SK-MEL-5 (cell line): ENCODE results near the gene INAFM2. TPM values are rescaled to one million over a fixed set of nuclear protein-coding genes. Genes with fewer than 3 reads are reported as not detected.

Source experiments
- DNase-seq: peaks from one replicate; pipeline ENCODE4 v3.0.0-alpha.2; 2016; ENCODE audit warnings: low read depth, low spot score
- in situ Hi-C: cut with HindIII; loops from 2 replicates; pipeline ENCODE4 v1.10.0; 2016; ENCODE audit warnings: low sequenced_read_pairs, high pct_unique_total_duplicates, low pct_unique_long_range_greater_than_20kb
- total RNA-seq: library from RNA; depleted of rRNA; stranded (reverse); fragments of >200 nt; shearing (Covaris generic); gene quantifications from 2 replicates; pipeline ENCODE4 v1.2.3, GENCODE V29; 2014

The INAFM2 gene
- total RNA-seq, 1 experiment from 2014 or later: 11.5 TPM

DNA sequence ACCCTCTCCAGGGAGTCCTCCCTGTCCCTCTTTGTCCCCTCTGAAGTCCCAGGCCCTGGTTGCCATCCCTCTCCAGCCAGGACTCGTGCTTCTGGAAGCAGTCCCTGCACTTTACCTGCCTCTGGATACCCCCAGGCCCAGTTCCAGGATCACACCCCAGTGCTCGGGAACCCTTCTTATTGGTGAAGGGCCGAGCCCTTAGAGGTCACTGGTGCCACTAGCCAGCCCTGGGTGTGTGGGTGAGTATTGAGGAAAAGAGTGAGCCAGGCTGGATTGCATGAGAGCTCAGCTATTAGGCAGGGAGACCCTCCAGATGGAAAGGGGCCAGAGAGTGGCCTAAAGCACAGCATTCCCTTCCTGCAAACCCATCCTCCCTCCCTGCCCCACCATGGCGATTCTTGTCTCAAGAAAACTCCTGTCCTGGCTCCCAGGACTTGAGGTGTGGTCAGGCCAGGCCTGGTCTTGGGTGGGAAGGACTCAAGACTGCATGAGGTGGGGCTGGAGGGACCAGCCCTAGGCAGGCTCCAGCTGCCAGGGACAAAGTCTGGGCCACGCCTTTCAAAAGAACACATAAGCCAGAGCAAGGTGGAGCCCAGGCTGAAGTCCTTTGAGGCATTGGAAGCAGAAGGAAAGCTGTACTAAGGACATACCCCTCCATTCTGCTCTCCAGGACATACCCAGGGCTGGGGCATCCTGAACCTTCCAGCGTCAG, 22.5 kb downstream of the INAFM2 start:
- DNase-seq: no peak
- in situ Hi-C loops: no loop called here

DNA sequence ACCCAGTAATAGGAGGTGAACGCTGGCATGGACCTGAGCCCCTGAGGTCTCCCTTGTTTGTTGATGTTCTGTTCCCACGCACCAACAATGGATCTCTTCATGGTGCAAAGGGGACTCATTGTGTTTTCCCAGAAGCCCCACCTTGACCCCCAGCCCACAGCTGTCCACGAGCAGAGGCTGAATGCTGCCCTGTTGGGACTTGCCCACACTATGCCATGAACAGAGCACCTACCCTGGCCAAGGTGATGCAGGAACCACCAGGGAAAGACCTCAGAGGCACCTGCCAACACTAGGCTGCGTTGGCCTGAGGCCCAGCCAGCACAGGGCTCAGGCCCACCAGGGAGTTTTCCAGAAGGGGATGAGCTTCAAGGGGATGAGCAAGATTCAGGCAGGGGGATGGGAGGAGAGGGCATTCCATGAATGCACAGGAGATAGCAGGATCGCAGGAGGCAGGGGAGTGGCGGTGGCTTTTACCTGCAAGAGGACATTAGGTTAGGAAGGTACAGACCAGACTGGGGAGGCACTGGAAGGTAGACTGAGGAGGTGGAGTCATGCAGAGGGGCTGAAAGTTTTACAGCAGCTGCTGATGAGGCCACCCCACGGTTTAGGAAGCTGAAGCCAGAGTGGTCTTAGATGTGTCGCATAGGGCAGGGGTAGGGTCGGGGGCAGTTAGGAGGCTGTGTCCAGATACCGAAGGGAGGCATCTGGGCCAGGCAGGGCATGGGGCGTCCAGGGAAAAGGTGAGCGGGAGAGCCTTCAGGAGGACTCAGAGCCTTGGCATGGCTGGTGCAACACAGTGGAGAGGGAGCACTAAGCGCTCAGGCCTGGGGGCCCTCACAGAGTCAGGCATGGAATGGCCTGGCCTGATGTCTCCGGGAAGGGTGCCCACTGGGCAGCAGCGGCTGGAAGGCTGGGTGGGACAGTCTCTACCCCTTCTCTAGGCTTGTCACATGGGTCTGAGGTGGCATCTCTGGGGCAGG, 23.4 kb downstream of the INAFM2 start:
- in situ Hi-C loops: no loop called here
- no peak for DNase-seq

DNA sequence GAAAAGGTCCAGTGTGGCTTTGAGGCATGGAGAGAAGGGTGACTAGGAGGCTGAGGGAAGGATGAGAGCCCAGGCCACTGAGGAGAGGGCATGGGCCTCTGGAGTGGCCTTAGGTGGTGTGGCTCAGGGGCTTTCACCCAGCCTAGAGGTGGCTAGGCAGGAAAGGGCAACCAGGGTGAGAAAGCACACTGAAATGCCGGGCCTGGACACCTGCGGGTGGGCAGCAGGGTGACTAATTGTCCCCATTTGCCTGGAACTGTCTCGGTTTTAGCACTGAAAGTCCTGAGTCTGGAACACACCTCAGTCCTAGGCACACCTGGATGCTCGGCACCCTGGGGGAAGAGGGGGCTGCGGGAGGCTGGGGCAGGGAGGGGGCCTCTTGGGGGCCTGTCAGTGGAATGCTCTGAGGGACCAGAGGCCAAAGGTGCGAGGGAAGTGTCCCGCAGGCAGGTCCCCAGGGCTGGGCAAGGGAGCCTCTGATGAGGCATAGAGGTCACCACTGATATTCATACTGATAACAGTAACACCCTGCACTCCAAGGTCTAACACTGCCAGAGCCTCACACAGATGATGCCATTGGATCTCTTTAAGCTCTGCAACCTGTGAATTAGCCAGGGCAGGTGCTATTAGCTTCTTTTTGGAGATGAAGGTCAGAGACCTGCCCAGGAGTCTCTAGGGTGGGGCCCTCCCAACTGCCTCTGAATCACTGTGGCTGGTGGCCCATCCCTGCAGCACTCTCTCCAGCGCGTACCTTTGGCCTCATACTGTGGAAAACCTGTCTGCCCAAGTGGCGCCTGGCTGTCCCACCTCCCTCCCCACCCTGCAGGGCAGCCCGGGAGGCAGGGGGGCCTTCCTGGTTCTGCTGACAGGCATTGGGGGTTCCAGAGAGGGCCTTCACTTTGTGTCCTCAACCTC, 24.3 kb downstream of the INAFM2 start:
- in situ Hi-C loops: no loop called here
- no peak for DNase-seq

DNA sequence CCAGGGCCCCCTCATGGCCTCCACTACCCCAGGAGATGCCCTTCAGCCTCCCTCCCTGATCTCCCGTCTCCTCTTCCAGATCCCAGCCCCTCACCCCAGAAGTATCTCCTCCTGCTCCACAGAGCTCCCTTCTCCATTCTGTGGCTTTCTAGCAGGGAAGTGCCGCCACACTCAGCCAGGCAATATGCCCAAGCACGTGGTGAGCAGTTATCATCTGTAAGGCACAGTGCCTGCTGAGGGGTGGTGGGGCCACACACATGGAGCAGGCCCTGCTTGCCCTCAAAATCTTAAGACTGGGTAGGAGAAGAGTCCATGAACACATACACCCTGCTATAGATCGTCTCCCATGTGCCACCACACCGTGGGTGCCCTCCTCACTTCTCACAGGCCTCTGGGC, 25.0 kb downstream of the INAFM2 start:
- in situ Hi-C loops: no loop called here
- DNase-seq: no peak

DNA sequence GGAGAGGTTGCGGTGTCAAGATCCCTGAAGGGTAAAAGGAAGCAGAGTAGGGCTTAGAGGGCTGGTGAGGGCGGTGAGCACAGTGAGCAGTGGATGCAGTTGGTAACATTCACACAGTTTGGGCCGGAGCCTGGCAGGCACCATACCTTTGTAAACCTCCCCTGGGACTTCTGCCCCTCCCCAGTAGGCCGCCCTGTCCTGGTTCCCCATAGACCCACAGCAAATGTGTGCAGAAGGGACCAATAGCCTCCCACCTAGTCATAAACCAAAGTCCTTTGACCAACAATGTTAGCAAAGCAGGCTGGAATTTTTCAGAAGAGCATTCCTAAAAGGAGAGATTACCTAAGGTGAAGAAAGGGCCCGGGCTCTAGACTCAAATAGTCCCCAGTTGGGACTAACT, 25.7 kb downstream of the INAFM2 start:
- in situ Hi-C loops: no loop called here

DNA sequence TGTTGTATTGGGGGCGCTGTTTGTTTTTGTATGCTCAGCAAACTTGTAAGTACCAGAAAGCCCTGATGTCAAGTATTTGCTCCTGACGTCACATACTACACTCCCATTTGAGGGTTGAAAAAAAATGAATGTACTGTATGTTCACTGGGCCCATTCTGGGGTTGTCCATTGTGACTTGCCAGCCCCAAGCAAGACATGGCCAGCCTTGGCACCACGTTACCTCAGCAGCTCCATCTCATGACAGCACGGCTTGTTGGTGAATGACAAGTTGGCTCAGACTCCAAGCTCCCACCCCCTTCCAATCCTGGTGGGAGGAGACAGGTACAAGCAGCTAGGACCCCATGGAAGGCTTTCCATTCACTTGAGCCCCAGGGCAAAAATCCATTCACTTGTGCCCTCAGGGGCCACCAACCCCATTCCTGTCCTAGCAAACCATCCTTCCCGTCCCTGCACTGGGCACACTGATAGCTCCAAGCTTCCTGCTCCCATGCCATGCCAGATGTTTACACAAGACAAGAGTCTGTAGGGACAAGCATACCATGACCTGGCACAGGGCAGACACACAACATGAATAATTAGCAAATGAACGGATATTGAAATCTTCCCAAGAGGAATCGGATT, 28.9 kb downstream of the INAFM2 start:
- no peak for DNase-seq
- in situ Hi-C loops: no loop called here

More for the DNA sequence above, 25.7 kb downstream of the INAFM2 start:
- DNase-seq: no peak

DNA sequence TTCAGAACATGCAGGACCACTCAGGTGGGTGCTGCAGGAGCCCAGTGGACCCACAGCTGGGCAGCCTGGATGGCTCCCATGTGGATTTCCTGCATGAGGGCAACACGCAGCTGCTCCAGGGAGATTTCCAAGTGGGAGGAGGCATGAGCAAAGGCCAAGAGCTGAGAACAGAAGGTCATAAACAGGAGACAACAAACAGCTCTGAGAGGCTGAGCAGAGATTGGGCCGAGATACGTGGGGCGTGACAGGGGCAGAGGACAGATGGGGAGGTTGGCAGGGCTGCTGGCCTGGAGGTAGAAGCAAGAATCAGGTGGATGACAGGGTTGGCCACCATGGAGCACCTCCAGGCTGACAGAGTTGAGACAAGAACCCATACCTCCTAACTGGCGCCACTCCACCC, 30.2 kb downstream of the INAFM2 start:
- in situ Hi-C loops: no loop called here
- no peak for DNase-seq

DNA sequence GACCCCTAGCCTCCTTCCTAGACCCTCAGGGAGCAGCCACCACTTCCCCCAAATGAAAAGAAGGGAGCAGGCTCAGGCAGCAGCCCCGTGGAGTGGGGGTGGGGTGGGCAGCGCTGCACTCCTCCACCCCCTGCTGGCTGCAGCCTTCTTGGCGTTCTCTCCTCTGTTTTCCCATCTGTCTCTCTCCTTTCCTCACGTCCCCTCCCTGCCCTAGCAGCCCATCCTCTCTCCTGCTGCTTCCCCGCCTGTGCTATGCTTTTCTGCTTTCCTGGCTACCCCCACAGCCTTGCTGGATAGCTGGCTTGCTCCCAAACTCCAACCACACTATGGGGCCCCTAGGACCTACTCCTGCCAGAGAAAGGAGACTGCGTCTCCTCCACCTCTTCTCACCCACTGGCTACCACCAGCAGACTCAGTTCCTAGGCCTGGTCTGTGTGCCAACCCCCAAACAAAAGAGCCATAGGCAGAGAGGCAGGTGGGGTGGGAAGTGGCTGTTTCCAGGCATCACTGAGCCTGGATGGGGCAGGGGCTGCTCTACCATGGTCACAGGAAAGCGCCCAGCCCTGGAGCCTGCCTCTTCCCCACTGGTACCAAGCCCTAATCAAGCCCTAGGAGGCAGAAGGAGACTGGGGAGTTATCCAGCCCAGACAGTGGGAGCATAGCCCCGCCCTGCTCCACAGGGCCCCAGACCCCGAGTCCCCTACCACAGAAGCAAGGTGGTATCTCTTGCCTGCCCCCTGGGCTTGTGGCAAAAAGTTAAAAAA, 31.1 kb downstream of the INAFM2 start:
- in situ Hi-C loops: no loop called here
- DNase-seq: peak; percentile 51

DNA sequence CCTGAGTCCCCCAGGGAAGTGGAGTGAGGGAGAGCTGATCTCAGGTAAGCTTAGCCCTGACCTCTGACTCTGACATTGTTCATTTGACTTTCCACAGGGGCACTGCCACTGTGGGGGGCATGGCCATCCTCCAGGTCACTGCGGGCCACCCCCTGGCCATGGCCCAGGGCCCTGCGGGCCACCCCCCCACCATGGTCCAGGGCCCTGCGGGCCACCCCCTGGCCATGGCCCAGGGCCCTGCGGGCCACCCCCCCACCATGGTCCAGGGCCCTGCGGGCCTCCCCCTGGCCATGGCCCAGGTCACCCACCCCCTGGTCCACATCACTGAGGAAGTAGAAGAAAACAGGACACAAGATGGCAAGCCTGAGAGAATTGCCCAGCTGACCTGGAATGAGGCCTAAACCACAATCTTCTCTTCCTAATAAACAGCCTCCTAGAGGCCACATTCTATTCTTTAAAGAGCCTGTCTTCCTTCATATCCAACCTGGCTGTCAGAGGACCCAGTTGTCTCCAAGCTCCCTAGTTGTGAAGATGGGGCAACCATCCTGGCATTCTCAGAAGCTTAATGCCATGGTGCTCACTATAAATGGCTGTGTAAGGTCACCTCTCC, 32.6 kb downstream of the INAFM2 start:
- DNase-seq: no peak
- in situ Hi-C loops: no loop called here

DNA sequence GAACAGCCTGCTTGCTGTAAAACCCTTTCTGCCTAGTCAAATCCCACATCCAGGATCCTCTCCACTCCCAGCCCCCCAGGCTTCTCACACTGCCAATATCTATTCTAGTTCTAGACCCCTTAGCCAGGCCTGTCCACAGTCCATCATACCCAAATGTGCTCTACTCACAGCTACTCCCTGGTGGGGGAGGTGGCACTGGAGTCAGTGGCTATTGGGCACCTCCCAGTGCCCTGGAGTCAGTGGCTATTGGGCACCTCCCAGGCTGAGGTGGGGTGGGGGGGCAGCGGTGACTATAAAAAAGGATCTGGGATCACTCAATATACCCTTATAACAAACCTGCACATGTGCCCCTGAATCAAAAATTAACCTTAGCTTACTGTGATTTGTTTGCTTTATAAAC, 33.8 kb downstream of the INAFM2 start:
- DNase-seq: no peak
- in situ Hi-C loops: no loop called here

DNA sequence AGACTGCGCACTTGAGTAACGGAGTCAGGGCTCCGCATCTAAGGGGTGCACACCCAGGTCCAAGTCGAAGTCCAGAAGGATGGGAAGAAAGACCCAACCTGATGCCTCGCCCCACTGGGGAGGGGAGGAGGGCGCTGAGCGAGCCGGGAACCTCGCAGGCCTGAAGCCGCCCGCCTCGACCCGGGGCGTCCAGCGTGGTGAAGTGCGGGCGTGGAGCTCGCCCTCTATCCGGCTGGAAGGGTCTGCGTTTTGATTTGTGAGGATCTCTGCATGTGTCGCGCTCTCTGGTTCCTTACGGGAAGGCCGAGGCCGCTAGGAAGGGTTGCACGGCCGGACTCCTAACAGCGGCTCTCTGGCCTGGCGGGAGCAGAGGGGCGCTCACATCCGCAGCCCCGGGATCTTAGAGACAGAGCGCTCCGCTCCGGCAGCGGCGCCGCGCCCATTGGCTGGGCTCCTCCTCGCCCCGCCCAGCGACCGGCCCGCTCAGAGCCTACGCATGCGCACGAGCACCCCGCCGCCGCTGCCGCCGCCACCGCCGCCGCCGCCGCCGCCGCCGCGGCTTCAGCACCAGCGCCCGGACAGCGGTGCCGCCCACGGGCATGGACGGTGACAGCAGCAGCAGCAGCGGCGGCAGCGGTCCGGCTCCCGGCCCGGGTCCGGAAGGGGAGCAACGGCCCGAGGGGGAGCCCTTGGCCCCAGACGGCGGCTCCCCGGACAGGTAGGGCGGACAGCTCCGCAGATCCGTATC, 34.4 kb downstream of the INAFM2 start, which contains the start of gene DISP2:
Gene DISP2 (plus strand): TSS at position 497 of the 748 bp plus-strand sequence. CDS start 103 bp downstream, at position 600.
- in situ Hi-C loops: no loop called here
- DNase-seq: peak; percentile 78

DNA sequence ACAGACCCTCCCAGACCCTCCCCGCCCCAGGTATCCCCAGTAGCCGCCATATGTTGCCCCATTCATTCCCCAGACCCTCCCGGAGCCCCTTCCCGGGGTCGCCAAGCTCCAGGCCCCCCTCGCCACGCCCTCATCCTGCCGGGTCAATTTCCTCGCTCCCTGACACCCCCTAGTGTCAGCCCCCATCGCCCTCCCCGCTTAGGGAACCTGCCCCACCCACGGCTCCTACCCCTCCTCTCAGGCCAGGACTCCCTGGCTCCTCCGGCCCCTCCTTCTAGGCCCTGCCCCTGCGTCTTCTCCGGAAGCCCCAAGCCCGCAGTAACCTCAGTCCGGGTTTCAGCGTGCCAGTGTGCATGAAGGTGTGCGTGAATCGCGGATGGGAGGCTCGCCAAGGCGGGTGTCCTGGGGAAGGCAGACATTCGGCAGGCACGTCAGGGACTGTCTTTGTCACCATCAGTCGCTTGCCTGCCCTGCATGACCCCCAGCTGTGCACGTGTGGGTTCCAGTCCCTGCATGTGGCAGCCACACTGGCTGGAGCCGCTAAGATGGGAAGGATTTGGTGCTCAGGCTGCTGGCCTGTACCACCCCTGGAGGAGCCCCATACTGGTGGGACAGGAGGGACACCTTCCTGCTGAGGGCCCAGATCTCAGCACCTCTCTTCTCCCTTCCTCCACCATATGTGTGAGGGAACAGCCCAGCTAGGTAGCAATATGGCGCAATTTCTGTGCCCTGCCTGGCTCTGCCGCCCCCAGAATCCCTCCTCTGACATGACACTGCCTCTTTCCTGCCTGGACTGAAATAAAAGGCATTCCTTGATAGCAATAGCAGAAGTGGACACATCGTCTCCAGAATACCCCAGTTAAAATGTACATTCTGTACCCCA, 35.2 kb downstream of the INAFM2 start:
- peak; percentile 22 for DNase-seq
- in situ Hi-C loops: no loop called here

DNA sequence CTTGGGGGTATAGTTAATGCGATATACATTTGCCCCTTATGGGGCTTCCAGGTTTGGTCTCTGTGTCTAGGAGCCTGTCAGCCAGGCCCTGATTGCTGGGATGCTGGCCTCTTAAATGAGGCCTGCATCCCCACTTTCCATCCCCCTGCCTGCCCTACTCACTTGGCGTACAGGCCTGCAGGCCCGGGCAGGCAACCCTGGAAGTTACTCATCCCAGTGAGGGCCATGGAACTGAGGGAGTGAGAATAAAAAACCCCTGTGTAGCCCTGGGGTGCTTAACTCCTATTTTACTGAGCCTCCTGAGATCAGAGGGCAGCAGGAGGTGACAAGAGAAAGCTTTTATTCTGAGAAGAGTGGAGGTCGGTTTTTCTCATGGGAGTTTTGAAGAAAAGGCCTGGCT, 36.5 kb downstream of the INAFM2 start:
- no peak for DNase-seq
- in situ Hi-C loops: no loop called here

DNA sequence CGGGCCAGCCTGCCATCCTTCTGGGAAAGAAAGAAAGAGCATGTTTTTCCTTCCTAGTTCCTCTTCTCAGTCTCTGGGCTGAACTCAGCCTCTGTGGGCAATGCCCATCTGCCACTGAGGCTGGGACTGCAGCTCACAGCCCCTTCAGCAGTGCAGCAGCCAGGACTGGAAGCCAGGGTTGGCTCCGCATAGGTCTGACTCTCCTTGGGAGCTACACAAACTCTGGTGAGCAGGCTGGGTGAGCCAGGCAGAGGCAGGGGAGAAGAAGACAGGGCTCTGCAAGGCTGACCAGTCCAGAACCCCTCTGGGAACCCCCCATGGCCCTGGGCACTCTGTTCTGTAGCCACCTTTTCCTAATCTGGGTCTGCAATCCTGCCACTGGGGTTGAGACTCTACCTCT, 38.1 kb downstream of the INAFM2 start:
- in situ Hi-C loops: no loop called here
- no peak for DNase-seq

DNA sequence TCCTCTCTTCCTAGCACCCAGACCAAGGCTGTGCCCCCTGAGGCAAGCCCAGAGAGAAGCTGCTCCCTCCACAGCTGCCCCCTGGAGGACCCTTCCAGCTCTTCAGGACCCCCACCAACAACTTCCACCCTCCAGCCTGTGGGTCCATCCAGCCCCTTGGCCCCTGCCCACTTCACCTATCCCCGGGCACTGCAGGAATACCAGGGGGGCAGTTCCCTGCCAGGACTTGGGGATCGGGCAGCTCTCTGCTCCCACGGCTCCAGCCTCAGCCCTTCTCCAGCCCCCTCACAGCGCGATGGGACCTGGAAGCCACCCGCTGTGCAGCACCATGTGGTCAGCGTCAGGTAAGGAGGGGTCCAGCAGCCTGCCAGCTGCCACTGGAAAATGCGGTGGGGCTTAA, 40.1 kb downstream of the INAFM2 start:
- no peak for DNase-seq
- in situ Hi-C loops: no loop called here
